HG02610 (cell line): ENCODE data around the gene PMEPA1.

Experiments
- ATAC-seq: cut with Tn5 transposase; IDR thresholded peaks from one replicate; pipeline ENCODE4 v1.9.1; 2021; ENCODE audit warnings: mild to moderate bottlenecking, moderate library complexity; ENCODE audit not compliant: unreplicated experiment

PMEPA1 gene

DNA sequence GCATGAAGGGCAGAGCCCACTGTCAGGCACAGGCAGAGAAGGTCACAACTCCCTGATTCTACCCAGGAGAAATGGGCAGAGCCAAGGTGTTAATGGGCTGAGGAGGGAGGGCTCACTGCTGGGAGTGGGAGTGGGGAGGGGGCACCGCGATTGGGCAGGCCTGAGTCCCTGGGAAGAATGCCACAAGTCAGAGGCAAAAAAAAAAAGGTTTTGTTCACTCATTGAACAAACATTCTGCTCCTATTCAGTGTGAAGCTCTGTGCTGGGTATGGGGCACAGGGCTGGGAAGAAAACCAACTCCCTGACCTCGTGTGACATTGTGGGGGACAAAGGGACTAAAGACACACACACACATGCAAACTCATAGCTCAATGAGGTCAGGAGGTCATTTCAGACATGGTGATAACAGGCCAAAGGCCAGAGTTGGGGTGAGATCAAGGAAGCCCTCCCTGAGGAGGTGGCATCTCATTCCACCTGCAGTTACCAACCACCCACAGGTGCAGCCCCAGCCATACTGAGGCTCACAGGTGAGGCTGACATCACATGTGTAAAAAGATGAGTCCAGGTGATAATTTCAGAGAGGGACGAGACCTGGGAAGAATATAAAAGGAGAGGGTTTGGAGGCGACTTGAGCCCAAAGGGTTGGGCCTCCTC is 3.2 kb upstream of the PMEPA1 start:
- ATAC-seq: no peak

DNA sequence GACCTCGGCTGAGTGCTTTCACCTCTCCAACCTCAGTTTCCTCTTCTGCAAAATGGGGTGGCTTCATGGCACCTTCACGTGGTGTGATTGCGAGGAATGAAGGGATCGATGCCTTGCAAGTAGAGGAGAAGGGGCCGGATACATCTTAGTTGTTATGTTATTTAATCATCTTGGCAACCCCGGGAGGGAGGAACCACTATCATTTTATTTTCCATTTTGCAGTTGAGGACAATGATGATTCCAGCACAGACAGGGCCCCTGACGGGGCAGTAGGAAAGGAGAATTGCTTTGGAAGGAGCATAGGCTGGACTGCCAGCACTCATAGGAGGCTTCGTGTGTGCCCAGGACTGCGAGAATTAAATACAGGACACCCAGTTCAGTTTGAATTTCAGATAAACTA is 2.5 kb upstream of the PMEPA1 start:
- no peak for ATAC-seq

DNA sequence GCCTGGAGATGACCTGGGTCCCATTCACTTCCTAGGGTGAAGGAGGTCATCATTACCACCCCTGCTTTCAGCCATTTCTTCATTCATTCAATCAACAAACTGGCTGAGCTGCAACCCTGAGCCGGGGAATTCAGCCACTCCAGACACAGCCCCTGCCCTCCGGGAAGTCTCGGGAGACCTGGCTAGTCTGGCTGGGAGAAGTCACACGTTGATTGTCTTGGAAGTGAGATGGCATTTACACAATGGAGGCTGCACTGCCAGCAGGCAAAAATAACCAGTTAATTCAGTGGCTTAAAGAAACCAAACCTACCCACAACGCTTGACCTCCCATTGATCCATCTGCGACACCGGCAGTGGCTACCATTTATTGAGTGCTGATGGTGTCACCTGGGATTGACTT is 2.0 kb upstream of the PMEPA1 start:
- no peak for ATAC-seq

DNA sequence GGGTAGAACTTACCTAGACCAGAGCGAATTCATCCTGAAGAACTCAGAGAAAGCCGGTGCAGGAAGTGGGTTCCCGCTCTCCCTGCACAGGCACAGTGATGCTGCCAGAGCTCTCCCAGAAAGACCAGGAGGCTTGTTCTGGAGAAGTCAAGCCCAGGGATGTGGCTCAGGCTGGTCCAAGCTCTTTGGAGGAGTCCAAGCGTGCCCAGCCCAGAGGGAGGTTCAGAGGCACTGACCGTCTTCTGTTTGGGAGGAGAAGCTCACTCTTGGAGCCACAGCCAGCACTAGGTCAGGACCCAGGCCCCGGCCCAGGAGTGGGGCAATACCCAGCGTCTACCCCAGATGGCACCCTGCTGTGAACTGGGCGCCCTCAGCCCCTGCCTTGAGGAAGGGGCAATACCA is 1.5 kb upstream of the PMEPA1 start:
- ATAC-seq: no peak

DNA sequence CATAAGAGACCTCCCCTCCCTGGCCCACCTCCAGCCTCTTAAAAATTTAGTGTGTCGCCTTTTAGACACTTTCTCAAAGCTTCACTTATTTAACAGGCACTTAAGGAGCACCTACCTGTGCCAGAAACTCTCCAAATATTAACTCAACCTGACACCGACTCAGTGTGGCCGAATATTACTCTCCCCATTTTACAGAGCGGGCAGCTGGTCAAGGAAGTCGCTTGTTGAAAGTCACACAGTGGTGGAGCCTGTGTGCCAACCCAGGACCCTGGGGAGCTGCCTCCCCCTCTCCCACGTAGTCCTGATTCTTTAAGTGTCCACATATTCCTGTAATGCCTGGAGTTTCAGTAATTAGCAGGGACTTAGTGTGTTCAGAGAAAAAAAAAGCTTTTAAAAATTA is 1.0 kb upstream of the PMEPA1 start:
- no peak for ATAC-seq

DNA sequence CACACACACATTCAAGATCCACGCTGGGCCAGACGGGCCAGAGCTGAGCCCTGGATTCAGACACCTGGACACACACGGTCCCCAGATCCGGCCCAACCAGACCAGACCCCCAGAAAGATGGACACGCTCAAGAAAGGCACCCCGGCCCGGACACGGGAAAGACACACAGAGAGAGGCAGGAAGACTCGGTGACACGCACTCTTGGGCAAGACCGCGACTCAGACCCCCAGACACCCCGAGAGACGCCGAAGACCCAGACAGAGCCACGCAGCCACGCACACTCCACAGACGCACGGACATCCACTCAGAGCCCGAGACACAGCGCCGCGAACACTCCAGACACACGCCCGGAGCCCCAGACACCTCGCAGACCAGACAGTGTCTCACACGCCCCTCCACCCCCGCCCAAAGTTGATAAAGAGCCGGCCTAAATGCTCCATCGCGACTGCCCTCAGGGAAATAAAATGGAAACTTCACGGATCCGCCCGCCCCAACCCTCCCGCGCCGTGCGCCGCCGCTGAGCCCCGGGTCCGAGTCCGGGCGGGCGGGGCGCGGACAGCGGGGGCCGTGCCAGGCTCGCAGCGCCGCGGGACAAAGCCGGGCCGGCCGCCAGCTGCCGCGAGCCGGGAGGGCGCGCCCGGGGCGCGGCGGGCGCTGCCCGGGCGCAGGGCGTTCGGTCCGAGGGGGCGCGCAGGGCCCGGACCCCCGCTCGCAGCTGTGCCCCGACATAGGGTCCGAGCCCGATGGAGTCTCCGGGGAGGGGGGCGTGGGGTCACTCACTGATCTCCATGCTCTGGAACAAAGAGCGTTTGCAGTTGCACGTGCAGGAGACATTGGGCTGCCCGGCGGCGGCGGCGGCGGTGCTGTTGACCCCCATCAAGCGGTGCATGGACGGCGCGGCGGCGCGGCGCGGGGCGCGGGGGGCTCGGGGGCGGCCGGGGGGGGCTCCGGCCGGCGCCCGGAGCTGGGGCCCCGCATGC is 831 bp downstream of the PMEPA1 start:
- no peak for ATAC-seq

DNA sequence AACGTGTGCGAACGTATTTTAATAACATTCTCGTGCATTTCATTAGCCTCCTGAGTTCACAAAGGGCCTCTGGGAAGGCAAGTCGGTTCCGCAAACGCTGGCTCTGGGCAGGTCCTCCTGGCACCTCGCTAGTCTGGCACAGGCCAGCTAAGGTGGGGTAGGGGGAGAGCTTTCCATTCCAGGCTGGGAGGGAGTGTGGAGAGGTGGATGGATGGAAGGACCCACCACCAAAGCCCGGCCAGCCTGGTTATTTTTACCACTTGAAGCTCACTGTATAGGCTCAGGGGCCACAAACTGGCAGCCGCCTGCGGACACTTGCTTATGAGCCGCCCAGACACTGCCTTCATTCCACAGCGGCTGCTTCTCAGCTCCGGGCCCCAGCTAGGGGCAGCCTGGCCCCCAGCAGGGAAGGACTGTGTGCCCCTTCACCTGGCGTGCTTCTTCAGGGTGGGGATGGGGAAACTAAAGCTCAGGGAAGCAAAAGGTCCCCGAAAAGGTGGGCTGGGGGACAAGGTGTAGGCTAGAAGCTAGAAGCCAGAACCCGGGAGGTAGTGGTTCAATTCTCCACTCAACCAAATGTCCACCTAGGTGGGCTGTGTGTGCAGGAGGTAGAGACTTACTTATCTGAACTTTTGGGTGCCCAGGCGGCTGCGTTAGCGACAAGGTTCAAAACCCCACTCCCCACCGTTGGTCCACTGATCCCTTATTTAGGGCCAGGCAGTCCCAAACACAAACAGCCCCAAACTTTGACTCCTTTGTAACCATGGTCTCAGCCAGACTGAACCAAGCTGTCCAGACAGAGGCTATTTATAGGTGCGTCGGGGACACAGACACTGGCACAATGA is 1.7 kb downstream of the PMEPA1 start:
- ATAC-seq: no peak

DNA sequence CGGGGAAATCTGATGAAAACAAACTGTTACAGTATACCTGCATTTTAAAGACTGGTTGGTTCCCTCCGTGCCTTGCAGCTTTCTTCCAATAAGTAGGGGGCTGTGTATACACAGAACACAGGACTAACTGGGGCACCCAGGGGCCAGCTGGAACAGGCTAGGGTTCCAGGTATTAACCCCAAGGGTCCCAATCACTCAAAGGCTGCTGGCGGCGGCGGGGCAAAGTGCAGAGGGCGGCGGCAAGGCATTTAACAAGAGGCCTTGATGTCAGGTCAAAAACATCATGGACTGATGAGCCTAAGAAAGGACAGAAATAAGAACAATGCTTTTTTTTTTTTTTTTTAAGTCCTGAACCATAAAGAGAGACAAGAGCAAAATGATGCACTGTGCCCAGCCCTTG is 2.5 kb downstream of the PMEPA1 start:
- no peak for ATAC-seq

DNA sequence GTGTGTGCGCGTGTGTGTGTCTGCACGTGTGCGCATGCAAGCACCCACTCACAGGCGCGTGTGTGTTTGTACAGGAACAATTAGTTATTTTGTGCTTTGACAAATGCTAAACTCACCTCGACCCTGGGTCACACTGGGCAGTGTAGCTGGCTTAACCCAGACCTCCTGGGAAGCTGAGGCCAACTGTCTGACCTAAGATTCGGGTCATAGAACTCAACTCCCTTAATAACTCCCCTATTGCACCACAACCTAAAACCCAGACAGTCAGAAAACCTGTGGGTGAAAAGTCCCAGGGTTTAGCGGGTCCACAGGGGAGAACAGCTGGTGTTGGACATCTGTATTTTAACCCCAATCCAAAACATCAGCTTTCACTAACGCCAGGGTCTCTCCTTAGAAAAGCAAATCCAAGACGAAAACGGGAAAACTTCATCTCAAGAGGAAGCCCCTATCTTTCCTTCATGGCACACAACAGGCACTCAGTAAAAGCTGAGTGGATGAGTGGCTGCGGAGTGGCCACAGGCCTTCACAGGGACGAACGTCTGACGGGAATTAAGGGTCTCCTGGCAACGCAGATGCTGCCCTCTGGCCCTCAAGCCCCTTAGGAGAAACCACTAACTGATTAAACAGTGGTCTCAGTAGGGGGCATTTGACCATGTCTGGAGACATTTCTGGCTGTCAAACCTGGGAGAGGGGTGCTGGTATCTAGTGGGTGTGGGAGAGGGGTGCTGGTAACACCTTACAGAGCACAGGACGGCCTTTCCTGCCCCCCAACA is 4.5 kb downstream of the PMEPA1 start:
- ATAC-seq: no peak

DNA sequence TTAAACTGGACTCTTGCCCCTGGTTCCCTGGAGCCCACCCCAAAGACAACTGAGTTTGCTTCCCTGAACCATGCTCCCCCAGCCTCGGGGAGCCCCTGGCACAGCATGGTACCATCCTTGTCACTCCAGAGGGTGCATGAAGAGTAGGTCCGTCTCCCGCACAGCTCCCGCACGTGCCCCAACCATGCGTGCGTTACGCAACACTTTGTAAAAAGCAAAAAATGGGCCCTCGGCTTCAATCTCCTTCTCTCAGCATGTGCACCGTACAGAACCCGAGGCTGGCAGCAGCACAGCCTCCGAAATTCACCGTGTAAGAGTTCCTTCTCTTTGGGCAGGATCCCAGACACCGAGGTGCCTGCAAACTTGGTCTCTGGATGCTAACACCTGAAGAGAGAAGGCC is 5.6 kb downstream of the PMEPA1 start:
- ATAC-seq: no peak

DNA sequence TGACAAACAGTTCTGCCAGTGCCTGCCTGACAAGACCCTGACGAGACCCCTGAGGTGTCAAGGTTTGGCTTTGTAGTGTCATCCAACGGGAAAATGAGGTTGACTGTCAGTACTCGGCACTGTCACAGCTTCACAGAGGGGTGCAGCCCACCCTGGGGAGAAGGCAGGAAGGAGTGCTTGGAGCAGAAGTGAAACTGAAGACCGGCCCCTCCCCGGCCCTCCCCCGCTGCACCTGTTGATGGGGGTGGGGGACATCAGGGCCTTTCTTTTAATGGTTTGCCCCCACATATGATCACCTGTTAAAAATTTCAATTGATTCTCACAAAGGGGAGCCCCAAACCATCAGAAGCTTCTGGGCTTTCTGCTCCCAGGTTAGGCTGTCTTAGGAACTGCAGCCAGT is 6.8 kb downstream of the PMEPA1 start:
- no peak for ATAC-seq

DNA sequence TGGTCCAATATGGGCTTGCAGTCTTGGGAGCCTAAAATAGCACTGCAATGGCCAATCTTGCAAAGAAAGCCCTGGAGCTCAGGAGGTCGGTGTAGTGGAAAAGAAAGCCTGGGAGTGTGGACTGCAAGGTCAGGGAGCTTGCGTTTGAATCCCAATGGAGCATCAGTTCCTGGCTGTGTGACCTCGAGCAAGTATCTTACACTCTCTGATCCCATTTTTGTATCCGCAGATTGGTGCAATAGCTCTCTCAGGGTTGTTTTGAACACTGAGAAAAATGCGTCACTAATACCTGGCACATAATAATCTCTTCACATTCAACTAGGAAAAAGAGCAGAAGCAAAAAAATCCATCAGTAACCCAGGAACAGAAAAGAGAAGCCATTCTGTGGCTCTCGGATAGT is 7.3 kb downstream of the PMEPA1 start:
- no peak for ATAC-seq

DNA sequence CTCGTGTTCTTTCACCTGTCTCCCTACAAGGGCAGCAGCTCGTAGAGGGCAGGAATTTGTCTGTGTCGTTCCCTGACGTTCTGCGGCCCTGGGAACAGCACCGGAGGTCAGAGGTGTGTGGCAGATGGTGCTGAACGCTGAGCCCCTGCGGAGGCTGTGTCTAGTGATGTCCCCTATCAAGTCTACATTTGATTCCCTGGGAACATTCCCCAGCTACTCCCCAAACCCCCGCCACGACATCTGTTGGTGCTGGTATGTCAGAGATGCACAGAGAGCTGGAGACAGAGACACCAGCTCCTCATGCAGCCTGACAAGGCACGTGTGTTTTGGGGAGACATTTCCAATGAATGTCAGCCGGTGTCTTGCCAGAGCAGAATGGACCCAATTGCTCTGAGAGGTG is 7.7 kb downstream of the PMEPA1 start:
- no peak for ATAC-seq

DNA sequence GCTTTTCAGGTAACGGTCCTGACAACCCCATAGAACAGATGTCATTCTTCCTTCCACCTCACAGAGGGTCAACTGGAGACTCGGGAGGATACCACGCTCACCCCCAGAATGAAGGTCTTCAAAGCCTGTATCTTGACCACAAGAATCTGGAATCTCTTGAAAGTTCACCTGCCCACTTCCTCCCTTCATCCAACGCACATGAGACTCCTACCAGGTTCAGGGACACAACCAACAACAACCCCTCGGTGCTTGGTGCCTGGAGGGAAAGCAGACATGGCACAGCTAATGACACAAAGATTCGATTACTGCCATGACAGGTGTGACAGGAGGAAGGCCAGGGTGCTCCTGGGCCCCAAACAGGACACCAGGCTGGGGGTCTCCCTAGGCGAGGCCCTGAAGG is 8.2 kb downstream of the PMEPA1 start:
- ATAC-seq: no peak

DNA sequence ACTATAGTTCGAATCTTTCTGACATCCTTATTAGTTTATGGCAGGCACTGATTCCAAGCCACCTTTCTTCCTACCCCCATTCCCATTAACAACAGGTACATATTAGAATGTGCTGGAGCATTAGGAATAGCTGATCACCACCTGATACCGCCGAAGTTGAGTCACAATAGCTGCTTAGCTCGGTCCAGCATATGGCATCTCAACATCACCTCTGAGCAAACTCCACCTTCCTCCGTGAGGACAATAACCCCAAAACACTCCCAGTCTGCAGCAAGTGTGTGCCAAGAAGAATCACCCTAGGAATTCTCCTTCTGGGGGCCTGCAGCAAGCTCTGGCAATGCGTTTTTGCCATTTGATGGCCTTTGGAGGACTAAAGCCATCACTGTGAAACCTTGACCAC is 8.7 kb downstream of the PMEPA1 start:
- no peak for ATAC-seq

DNA sequence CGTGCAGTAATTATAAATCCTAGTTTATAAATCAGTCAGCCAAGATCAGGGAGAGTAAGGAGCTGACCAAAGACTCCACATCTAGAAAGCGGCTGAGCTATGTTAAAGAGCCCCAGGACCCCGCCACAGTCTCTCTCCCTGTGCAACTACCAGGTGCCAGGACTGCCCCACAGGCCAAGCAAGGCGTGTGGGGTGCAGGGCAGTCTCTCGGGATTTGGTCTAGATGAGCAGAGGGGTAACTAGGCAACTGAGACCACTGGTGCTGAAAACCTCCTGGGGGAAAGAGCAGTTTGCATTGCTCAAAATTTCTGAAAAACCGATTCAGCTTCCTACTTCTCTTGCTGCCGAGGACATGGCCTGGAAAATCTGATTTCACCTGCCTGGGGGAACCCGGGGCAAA is 10.4 kb downstream of the PMEPA1 start:
- ATAC-seq: no peak

DNA sequence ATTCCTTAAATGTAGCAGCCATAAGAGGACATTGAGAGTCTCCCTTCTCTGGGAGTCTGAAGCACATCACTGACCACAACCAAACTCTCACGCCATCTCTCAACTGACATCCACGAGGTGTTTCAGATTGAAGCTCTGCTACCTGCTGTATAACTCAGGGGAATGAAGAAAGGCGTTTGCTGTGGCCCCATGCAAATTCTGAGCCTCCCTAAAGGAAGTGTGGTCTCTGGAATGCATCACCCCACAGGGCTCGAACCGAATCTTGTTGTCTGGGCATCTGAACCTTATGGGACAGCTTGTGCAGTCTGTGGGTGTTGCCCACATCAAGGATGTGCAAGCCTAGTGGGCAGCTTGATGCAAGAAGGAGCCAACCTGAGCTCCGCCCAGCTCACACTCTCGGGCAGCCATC is 10.9 kb downstream of the PMEPA1 start:
- ATAC-seq: no peak

DNA sequence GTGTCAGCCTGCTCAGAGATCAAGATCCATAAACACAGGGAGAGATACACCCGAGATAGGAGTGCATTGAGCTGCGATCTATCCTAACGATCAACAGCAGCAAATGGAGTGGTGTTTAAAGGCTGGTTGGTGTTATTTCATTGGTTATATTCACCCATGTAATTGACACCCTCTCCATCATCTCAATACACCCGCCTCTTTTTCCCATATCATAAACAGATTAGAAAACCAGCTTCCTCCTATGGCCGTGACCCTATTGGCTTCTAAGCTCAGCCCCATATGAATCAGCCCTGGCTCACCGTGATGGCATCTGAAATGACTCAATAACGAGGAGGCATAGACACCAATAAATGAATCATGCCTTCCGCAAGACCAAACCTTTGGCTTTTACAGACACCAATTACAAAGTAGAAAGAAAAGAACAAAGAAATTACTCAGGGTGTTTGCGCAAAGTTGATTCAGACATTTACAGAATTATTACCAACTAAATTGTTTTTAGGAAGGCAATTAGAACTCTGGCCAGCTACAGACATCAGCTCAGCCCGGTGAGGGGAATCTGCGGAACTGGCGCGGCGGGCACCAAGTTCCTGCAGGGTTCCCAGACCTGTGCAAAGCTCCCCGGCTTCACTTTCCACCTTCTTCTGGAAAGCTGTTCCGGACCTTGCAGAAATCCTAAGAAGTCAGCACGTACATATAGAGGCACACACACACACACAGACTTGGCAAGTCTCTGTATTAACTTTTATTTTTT is 11.5 kb downstream of the PMEPA1 start:
- no peak for ATAC-seq

DNA sequence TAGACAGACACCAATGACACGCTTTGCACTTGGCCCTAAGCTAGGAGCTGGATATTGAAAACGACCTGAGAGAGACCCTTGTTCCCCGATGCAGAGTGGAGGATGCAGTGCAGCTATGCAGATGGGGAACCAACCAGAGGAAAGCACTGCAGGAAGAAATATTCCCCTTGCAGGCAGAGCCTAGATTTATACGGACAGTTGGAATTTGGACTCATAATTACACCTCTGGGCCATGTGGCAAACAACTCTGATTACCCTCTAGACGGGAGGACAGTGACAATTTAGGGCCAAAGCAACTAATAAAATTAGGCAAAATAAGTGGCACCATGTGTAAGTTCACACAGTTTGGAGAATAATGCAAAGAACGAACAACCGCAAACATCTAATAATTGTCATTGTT is 12.3 kb downstream of the PMEPA1 start:
- ATAC-seq: no peak

DNA sequence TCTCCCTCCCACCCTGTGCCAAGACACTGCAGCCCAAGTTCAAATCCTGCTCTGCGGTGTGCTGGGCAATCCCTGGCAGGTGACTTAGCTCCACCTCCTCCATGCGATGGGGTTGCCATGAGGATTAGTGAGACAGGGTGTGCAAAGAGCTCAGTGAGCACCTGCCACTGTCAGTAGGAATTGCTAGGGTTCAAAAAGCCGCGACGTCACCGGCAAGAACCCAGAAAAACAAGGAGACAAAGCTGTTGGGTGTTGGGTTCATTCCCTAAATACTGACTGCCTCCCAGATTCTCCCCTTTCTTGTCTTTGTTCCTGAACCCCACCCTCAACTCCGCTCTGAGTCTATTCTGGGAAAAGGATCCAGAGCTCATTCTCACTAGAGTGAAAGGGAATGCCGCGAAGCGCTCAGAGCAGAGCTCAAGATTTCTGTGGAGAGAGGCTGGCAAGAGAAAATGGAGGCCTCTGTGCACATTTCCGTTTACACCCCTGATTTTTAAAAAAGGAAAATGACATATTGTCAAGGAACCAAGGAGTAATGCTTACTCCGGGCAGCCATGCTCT is 13.3 kb downstream of the PMEPA1 start:
- ATAC-seq: no peak
